K562 (cell line): ENCODE data around the gene ALG14. TPM values are rescaled to one million over a fixed set of nuclear protein-coding genes. Genes with fewer than 3 reads are reported as not detected.

Experiments
- ATAC-seq: fragments of 200-7000 bp; cut with Tn5 transposase; 3 replicates; pipeline ENCODE4 v1.9.1; 2020; ENCODE audit warnings: moderate library complexity
- BruUV-seq: library from RNA; stranded (reverse); fragments of 400-500 nt; replicated peaks from 2 replicates; lab custom pipeline; 2021; lab: Mats Ljungman, UMichigan
- CTCF ChIA-PET: fragments of 300-600 bp; formaldehyde crosslinking; extraction: SDS; loops from one replicate; lab custom pipeline; 2021; ENCODE audit warnings: low intra/inter-chr PET ratio; lab: Yijun Ruan, JAX
- POLR2A ChIA-PET: fragments of 300-600, 350-650 bp; sonication (Branson Sonifier 250); formaldehyde crosslinking; extraction: SDS; loops from one replicate; lab custom pipeline; 2021; ENCODE audit warnings: antibody characterized with exemption, inconsistent platforms; lab: Yijun Ruan, JAX
- DNase-seq, 4 experiments: peaks; one replicate each; pipeline versions ENCODE4 v3.0.0 to v3.0.0-alpha.2; 2011 to 2018; ENCODE audit warnings: low spot score in 3 of 4, mixed read lengths in 3 of 4; ENCODE audit errors: extremely low read depth in 1 of 4
- FAIRE-seq: peaks from 2 replicates; lab custom pipeline; 2011; peaks lifted over from hg19 to GRCh38; lab: Jason Lieb, UNC
- H2AFZ ChIP-seq: 2 replicates; pipeline ENCODE4 v1.6.0; 2011; ENCODE audit warnings: low read depth, low read length, control low read depth, inconsistent platforms
- H3K27ac ChIP-seq: fragments of 200-600 bp; 3 replicates; pipeline ENCODE4 v1.8.0; 2011; ENCODE audit warnings: low read depth, mild to moderate bottlenecking, control low read depth, inconsistent platforms, low read length, moderate library complexity, mixed read lengths; ENCODE audit errors: extremely low read depth
- H3K27me3 ChIP-seq, 2 experiments: fragments of 300-600 bp in 1 of 2; 2 replicates in 1 of 2; 3 replicates in 1 of 2; pipeline versions ENCODE4 v1.6.0 to v1.8.0; 2011; ENCODE audit warnings: inconsistent platforms in 2 of 2, low read length in 2 of 2, mild to moderate bottlenecking in 1 of 2, mixed read lengths in 1 of 2, moderate library complexity in 1 of 2; ENCODE audit not compliant: control insufficient read depth in 2 of 2, insufficient read depth in 2 of 2
- H3K36me3 ChIP-seq: fragments of 300-600 bp; 3 replicates; pipeline ENCODE4 v1.8.0; 2011; ENCODE audit warnings: mild to moderate bottlenecking, low read length, inconsistent platforms; ENCODE audit not compliant: control insufficient read depth, insufficient read depth
- H3K4me1 ChIP-seq, 2 experiments: fragments of 200-600 bp in 1 of 2; replicated peaks in 1 of 2; 2 replicates in 1 of 2; 3 replicates in 1 of 2; pipeline versions ENCODE4 v1.5.1 to v1.8.0; 2011; ENCODE audit warnings: inconsistent platforms in 2 of 2, low read length in 2 of 2, mild to moderate bottlenecking in 1 of 2, mixed read lengths in 1 of 2, moderate library complexity in 1 of 2; ENCODE audit not compliant: control insufficient read depth in 2 of 2, insufficient read depth in 2 of 2
- H3K4me2 ChIP-seq: 2 replicates; pipeline ENCODE4 v1.6.1; 2011; ENCODE audit warnings: low read length, control low read depth, inconsistent platforms, mixed read lengths; ENCODE audit not compliant: insufficient read depth
- H3K4me3 ChIP-seq: fragments of 200-600 bp; sonication (generic), shearing (Covaris generic); 2 replicates; pipeline ENCODE4 v1.5.1; 2016; ENCODE audit warnings: control low read depth, inconsistent platforms
- H3K79me2 ChIP-seq: fragments of 200-600 bp; 3 replicates; pipeline ENCODE4 v1.8.0; 2011; ENCODE audit warnings: low read length, inconsistent platforms; ENCODE audit not compliant: control insufficient read depth, insufficient read depth
- H3K9ac ChIP-seq, 2 experiments: 2 replicates each; pipeline versions ENCODE4 v1.6.0 to v1.6.1; 2011; ENCODE audit warnings: low read depth in 2 of 2, low read length in 2 of 2, control low read depth in 1 of 2, inconsistent platforms in 1 of 2, mild to moderate bottlenecking in 1 of 2, mixed read lengths in 1 of 2; ENCODE audit not compliant: insufficient read depth in 1 of 2
- H3K9me1 ChIP-seq: one replicate; pipeline ENCODE4 v1.6.0; 2011; ENCODE audit warnings: inconsistent platforms, mild to moderate bottlenecking, low read length, moderate library complexity; ENCODE audit not compliant: control insufficient read depth, insufficient read depth
- H3K9me3 ChIP-seq: replicated peaks from 2 replicates; pipeline ENCODE4 v1.5.1; 2011; ENCODE audit warnings: low read depth, low read length, inconsistent platforms; ENCODE audit not compliant: control insufficient read depth, insufficient read depth
- H4K20me1 ChIP-seq: replicated peaks from 2 replicates; pipeline ENCODE4 v1.6.1; 2011; ENCODE audit warnings: low read length, inconsistent platforms, mixed read lengths; ENCODE audit not compliant: control insufficient read depth, insufficient read depth
- ATF7 ChIP-seq: fragments of 450-650 bp; IDR thresholded peaks from 2 replicates; pipeline ENCODE4 v1.7.1; 2014; ENCODE audit warnings: mild to moderate bottlenecking, moderate library complexity
- BCOR ChIP-seq: fragments of 450-650 bp; IDR thresholded peaks from 2 replicates; pipeline ENCODE4 v1.6.1; 2016
- CBFA2T2 ChIP-seq: fragments of 450-650 bp; conservative IDR thresholded peaks from 2 replicates; pipeline ENCODE4 v1.6.1; 2017; ENCODE audit warnings: mild to moderate bottlenecking
- CTCF ChIP-seq, 3 experiments: IDR thresholded peaks in 2 of 3; conservative IDR thresholded peaks in 1 of 3; 2 replicates each; pipeline ENCODE4 v1.5.1; 2011 to 2012; ENCODE audit warnings: low read length in 3 of 3, mild to moderate bottlenecking in 3 of 3, control low read depth in 2 of 3, improper control_type of control experiment in 1 of 3, inconsistent platforms in 1 of 3, low read depth in 1 of 3, mixed read lengths in 1 of 3, moderate library complexity in 1 of 3; ENCODE audit not compliant: insufficient read depth in 2 of 3
- DACH1 ChIP-seq: fragments of 450-650 bp; IDR thresholded peaks from 2 replicates; pipeline ENCODE4 v1.6.1; 2018; ENCODE audit not compliant: partially characterized antibody
- ELF1 ChIP-seq: fragments of 200-800 bp; sonication (Bioruptor generic); IDR thresholded peaks from 2 replicates; pipeline ENCODE4 v1.6.1; 2016; ENCODE audit warnings: missing genetic modification characterization, missing compliant biosample characterization
- RBFOX2 ChIP-seq: fragments of 200-400 bp; formaldehyde crosslinking; IDR thresholded peaks from 2 replicates; pipeline ENCODE4 v1.6.1; 2017; ENCODE audit warnings: low read depth, mild to moderate bottlenecking, low read length, moderate library complexity
- SPI1 ChIP-seq: IDR thresholded peaks from 2 replicates; pipeline ENCODE4 v1.6.1; 2011; ENCODE audit warnings: low read depth, low read length, control low read depth, borderline replicate concordance
- ZFP91 ChIP-seq: sonication (generic); formaldehyde crosslinking; IDR thresholded peaks from 2 replicates; pipeline ENCODE4 v1.8.0; 2022; ENCODE audit warnings: mild to moderate bottlenecking, missing genetic modification reagents
- ZSCAN29 ChIP-seq: fragments of 450-650 bp; IDR thresholded peaks from 2 replicates; pipeline ENCODE4 v1.6.1; 2017
- WGBS: fragments of 100-300 bp; shearing (Covaris generic); methylation state at CpG from one replicate; pipeline ENCODE4 v1.1.6; 2016; ENCODE audit warnings: low coverage, mixed read lengths; ENCODE audit not compliant: insufficient coverage; ENCODE audit errors: missing lambda C conversion rate; 5-methylcytosine and 5-hydroxymethylcytosine counted together
- in situ Hi-C: fragments of 300-500 bp; cut with MboI; formaldehyde crosslinking; loops from 4 replicates; pipeline ENCODE4 v1.15.0; 2018; ENCODE audit warnings: inconsistent platforms, mixed read lengths
- intact Hi-C: fragments of 100-400 bp; cut with micrococcal nuclease; formaldehyde crosslinking; loops from 2 replicates; pipeline ENCODE4 v1.14.2; 2022
- polyA plus RNA-seq, 8 experiments: library from polyadenylated mRNA; depleted of rRNA in 4 of 8; stranded (reverse) in 5 of 8; unstranded in 3 of 8; fragments of >200 nt; fragmentation: Nextera tagmentation in 2 of 8; fragmentation: Illumina TruSeq in 1 of 8; extraction: Ambion mirVana in 2 of 8; extraction: Trizol in 1 of 8; gene quantifications; 2 replicates each; pipeline versions ENCODE4 v1.2.1 to v1.2.3, GENCODE V29; 2011 to 2014; ENCODE audit warnings: inconsistent platforms in 1 of 8, missing spikeins in 1 of 8
- total RNA-seq, 7 experiments: library from RNA; depleted of rRNA in 6 of 7; stranded (reverse); fragments of >200 nt in 6 of 7; fragmentation: Illumina TruSeq in 2 of 7; extraction: Trizol in 2 of 7; gene quantifications; 2 replicates each; pipeline versions ENCODE4 v1.2.1 to v1.2.3, GENCODE V29; 2011 to 2021; ENCODE audit warnings: low replicate concordance in 1 of 7

Gene ALG14
- total and polyA plus RNA-seq, 9 of the 15 experiments (the other 6 are each of a cell fraction or from before 2014, with no cell fraction given), result 2.8 to 16.2 (median 4.9) TPM

- TF ChIP-seq ZFP91 (no peak), CBFA2T2 (no peak), BCOR (no peak), ZSCAN29 (no peak), DACH1 (no peak)
Observed at GRCh38 chr1:94963864-94964263, 108.9 kb downstream of the ALG14 start (continued).

- in situ Hi-C loops, result no loop called here
- ATAC-seq (peak; percentile 52; the same call in 2 of the 3 replicates), FAIRE-seq (peak; percentile 19), DNase-seq (peak in 1 of 4 experiments; percentile 11)
- Histone ChIP-seq H3K9ac (no peak overlapping the region), H3K27me3 (peaks cover 3 to 5% of the 10 kb centered on the region in 2 experiments; a peak in 1 of 5 replicates), H4K20me1 (no peaks in the 10 kb centered on the region), H3K9me3 (no peaks in the 10 kb centered on the region), H3K79me2 (no peaks in the 10 kb centered on the region), H2AFZ (peak overlapping the region; percentile 25; the same call in 1 of the 2 replicates), H3K9me1 (no peaks in the 10 kb centered on the region), H3K4me1 (no peaks in the 10 kb centered on the region), H3K36me3 (no peaks in the 10 kb centered on the region), H3K4me2 (no peak overlapping the region), H3K4me3 (no peak overlapping the region), H3K27ac (no peak overlapping the region)
- CTCF ChIA-PET, result no interaction called here
- intact Hi-C loops, result loop anchor here (5.0 kb wide), 1 partner anchor 80 kb away; no protein-coding TSS in a partner anchor
- BruUV-seq, result no TSS peak
- POLR2A ChIA-PET, result no interaction called here
- TF ChIP-seq ELF1 (tag) (peak; percentile 24; the same call in 1 of the 2 replicates), SPI1 (0 out of 2 replicates have a peak, but pooled peaks have one; percentile 16), ATF7 (peak; percentile 23; the same call in 1 of the 2 replicates), CTCF (IDR thresholded peaks at IDR 0.05 in 2 of 3, conservative IDR thresholded peaks at IDR 0.05 in 1 of 3; ENCODE audit: insufficient read depth in 2 of 3, low read depth in 1 of 3, low read length in 3 of 3) (no peak), RBFOX2 (no peak)
- 0% methylated on average over 8 of the region's 10 CpGs for WGBS
Observed at GRCh38 chr1:94962409-94963265, 110.1 kb downstream of the ALG14 start.
